HG02970 (cell line): ENCODE data around the gene RGL4.

Experiments used
- ATAC-seq: cut with Tn5 transposase; IDR thresholded peaks from one replicate; pipeline ENCODE4 v1.9.1; 2021; ENCODE audit warnings: mild to moderate bottlenecking, moderate library complexity, moderate number of reproducible peaks; ENCODE audit not compliant: unreplicated experiment, low FRiP score

The RGL4 gene

DNA sequence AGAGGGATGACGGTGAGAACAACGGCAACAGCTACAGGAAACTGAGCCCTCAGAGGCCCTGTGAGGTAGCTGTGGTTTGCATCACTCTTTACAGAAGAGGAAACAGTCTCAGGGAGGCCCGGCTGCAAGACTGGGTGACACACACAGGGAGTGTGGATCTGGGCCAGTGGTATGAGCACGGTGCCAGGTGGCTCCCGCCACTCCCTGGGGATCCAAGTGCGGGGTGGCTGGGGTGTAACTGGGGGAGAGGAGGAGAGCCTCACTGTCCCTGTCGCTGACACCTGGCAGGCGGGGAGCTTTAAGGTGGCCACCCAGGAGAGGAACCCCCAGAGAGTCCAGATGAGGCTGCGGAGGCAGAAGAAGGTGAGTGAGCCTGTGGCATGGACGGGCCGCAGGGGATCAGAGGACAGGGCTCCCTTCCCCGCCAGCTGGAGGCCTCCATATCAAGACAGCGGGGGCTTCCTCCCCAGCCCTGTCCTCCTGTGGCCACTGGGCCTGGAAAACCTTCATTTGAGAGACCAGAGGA lies 5.6 kb downstream of the RGL4 start:
- no peak for ATAC-seq

GRCh38 chr22:23697031-23697970 lies 6.5 kb downstream of the RGL4 start:
- ATAC-seq, result no peak

GRCh38 chr22:23698094-23698493 lies 7.3 kb downstream of the RGL4 start:
- ATAC-seq, result no peak

- ATAC-seq, result no peak
Observed at GRCh38 chr22:23698673-23699235, 7.9 kb downstream of the RGL4 start.

DNA sequence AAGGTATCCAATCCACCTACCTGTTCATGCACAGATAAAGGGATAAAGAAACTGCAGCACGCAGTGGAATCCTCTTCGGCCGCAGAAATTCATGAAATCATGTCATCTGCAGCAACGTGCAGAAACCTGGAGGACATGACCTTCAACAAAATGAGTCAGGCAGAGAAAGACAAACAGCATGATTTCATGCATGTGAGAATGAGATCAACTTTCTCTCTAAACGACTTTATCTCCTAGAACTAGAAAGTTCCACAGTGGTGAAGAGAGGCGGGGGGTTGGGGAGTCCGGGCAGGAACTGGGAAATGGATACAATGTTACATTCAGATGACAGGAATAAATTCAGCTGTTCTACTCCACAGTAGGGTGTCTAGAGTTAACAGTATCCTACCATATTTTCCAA lies 9.9 kb downstream of the RGL4 start:
- ATAC-seq, result no peak

GRCh38 chr22:23704062-23704461 lies 13.2 kb downstream of the RGL4 start:
- ATAC-seq, result no peak

DNA sequence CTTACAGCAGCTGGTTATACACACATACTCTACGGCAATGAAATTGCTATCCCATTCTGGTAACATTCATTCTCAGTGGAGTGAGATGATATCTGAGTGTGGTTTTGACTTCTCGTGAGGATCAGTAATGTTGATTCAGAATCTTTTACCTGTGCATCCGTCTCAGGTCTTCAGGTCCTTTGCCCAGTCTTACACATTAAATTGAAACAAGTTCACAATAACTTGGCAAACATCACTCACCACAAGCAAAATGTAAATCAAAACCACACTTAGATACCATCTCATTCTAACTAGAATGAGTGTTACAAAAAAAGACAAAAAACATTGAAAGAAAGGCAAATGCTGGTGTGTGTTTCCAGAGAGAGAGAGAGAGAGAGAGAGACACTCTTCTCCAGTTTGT lies 14.0 kb downstream of the RGL4 start:
- ATAC-seq, result no peak

DNA sequence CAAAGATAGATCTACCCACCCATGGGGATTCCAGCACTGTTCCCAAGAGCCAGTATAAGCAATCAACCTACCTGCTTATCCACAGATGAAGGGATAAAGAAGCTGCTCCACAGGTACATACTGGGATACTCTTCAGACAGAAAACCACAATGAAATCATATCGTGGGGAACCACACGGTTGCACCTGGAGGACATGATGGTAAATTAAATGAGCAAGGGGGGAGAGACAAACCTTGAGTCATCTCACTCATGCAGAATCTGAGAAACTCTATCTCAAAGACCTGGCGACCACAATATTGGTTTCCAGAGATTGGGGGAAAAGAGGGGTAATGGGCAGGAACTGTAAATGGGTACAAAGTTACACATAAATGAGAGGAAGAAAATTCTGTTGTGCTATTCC lies 14.5 kb downstream of the RGL4 start:
- no peak for ATAC-seq

GRCh38 chr22:23708270-23708669 lies 17.5 kb downstream of the RGL4 start:
- no peak for ATAC-seq

DNA sequence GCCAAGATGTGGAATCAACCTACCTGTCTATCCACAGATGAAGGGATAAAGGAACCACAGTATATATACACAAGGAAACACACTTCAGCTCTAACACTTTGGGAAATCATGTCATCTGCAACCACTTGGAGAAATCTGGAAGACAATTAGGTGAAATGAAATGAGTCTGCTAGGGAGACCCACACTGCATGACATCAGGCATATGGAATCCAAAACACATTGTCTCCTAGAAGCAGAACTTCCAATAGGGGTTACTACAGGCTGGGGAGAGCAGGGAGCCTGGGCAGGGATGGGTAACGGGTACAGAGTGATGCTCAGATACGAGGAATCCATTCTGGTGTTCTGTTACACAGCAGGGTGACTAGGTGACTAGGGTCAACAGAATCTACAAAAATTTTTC lies 18.3 kb downstream of the RGL4 start:
- ATAC-seq, result no peak

- no peak for ATAC-seq
Observed at GRCh38 chr22:23712256-23712655, 21.4 kb downstream of the RGL4 start.

DNA sequence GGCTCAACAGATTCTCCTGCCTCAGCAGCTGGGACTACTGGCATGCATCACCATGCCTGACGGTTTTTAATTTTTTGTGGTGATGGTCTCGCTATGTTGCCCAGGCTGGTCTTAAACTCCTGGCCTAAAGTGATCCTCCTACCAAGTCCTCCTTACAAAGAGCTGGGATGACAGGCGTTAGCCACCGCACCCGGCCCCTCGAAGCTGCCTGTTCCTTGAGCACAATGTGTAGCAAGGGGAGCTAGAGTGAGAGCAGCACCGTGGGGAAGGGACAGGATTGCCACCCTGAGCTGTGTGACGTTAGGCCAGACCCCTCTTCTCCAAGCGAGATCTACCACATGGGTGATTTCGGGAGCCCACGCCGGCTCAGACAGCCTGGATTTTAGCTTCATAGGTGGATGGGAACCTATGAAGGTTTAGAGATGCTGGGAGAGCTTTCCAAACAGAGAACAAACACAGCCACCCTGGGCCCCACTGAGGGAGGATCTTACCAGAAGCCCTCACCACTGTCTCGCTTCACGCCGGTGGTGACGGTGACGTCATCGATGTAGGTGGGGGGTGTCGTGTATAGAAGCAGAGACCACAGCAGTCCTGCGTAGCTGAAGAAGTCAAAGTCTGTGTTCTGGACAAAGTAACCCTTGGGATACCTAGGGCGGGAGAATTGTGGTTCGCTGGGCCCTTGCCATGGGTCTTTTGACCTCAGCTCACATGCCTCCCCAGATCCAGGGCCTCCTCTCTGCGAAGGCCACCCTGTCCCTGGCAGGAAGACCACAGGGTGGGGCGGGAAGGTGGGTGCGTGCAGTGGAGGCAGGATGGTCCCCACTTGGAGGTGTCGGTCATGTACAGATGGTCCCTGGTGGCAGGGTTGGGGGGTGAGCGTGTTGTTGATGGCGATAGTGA lies 23.1 kb downstream of the RGL4 start:
- no peak for ATAC-seq

GRCh38 chr22:23714596-23715578 lies 24.1 kb downstream of the RGL4 start:
- no peak for ATAC-seq

GRCh38 chr22:23715806-23716375 lies 25.1 kb downstream of the RGL4 start:
- ATAC-seq, result no peak

GRCh38 chr22:23716811-23717801 lies 26.3 kb downstream of the RGL4 start:
- ATAC-seq, result peak; percentile 62

GRCh38 chr22:23718371-23719165 lies 27.8 kb downstream of the RGL4 start:
- ATAC-seq, result no peak

DNA sequence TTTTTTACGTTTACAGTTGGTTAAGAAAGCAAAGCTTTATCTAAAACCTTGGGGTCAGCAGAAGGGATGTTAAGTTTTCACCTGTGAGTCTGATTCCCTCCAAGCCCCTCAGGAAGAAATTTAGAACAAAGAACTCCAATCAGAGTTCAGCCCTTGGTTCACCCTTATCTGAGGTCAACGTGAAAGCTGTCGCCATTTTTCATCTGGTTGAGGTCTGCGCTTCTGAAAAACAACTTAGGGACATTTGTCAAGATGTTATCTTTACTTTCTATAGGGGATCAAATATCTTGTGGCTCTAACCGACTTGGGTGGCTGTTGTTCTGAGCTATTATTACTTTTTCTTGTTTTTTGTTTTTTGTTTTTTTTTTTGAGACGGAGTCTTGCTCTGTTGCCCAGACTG lies 30.0 kb downstream of the RGL4 start:
- no peak for ATAC-seq
